ENCODE results near the gene KRCC1.
A peak's percentile ranks its signal among the peaks of the same experiment; 100 is the strongest.
"Not testable (repeated sequence)": the region's sequence is repeated elsewhere in the genome, so short reads cannot be mapped to it uniquely, and the experiment has no call there.

Gene KRCC1

GRCh38 chr2:88038263-88039105 is 17.1 kb downstream of the KRCC1 start:
- DNase-seq, result no peak

- DNase-seq, result no peak
Observed at GRCh38 chr2:88036606-88037005, 19.0 kb downstream of the KRCC1 start.

- DNase-seq, result no peak
Observed at GRCh38 chr2:88036182-88036581, 19.4 kb downstream of the KRCC1 start.

- no peak for DNase-seq
Observed at GRCh38 chr2:88032070-88032702, 23.4 kb downstream of the KRCC1 start.

- no peak for DNase-seq
Observed at GRCh38 chr2:88028931-88029330, 26.7 kb downstream of the KRCC1 start.

GRCh38 chr2:88027697-88028389 is 27.7 kb downstream of the KRCC1 start:
- no peak for DNase-seq

- DNase-seq, result no peak
Observed at GRCh38 chr2:88024509-88024908, 31.1 kb downstream of the KRCC1 start.

- no peak for DNase-seq
Observed at GRCh38 chr2:88022669-88022921, 33.0 kb downstream of the KRCC1 start.

- DNase-seq, result no peak
Observed at GRCh38 chr2:88019985-88020384, 35.6 kb downstream of the KRCC1 start.

- DNase-seq, result no peak
Observed at GRCh38 chr2:88018909-88019308, 36.7 kb downstream of the KRCC1 start.

- DNase-seq, result not testable (repeated sequence)
Observed at GRCh38 chr2:88018077-88018805, 37.3 kb downstream of the KRCC1 start.

GRCh38 chr2:88017780-88018038 is 37.9 kb downstream of the KRCC1 start:
- not testable (repeated sequence) for DNase-seq

- no peak for DNase-seq
Observed at GRCh38 chr2:88016960-88017779, 38.4 kb downstream of the KRCC1 start.

- DNase-seq, result peak; percentile 56
Observed at GRCh38 chr2:88016086-88016959, 39.3 kb downstream of the KRCC1 start, which contains the start of gene RNU2-63P. Gene RNU2-63P, minus strand, starts transcription at chr2:88016547.

GRCh38 chr2:88011011-88011410 is 44.6 kb downstream of the KRCC1 start:
- DNase-seq, result no peak

- no peak for DNase-seq
Observed at GRCh38 chr2:88010136-88010535, 45.4 kb downstream of the KRCC1 start.

GRCh38 chr2:88006912-88007439 is 48.6 kb downstream of the KRCC1 start:
- DNase-seq, result no peak

GRCh38 chr2:88005776-88006175 is 49.8 kb downstream of the KRCC1 start:
- DNase-seq, result no peak

- no peak for DNase-seq
Observed at GRCh38 chr2:88003074-88003755, 52.4 kb downstream of the KRCC1 start.

- no peak for DNase-seq
Observed at GRCh38 chr2:88002359-88002707, 53.2 kb downstream of the KRCC1 start.

- not testable (repeated sequence) for DNase-seq
Observed at GRCh38 chr2:88000474-88000873, 55.1 kb downstream of the KRCC1 start.
